ENCODE data around the gene GSDME.

Gene GSDME

GRCh38 chr7:24707988-24708615 lies 49.2 kb downstream of the GSDME start (continued):
- TF ChIP-seq ZBTB17 (tag by site-specific recombination; IDR thresholded peaks at IDR 0.05) (no peak), ZBTB6 (tag by site-specific recombination; IDR thresholded peaks at IDR 0.05) (no peak), ZNF692 (tag by site-specific recombination; IDR thresholded peaks at IDR 0.05) (no peak), KLF7 (tag by site-specific recombination; IDR thresholded peaks at IDR 0.05; ENCODE audit: borderline replicate concordance) (no peak), TCF7L2 (IDR thresholded peaks at IDR 0.05; ENCODE audit: borderline replicate concordance, low read depth, low read length) (no peak), ZNF175 (tag by site-specific recombination; IDR thresholded peaks at IDR 0.05) (no peak)

GRCh38 chr7:24706211-24707170 lies 50.8 kb downstream of the GSDME start:
- H3K9me3 ChIP-seq (ENCODE audit: control insufficient read depth, insufficient read depth, low read depth, low read length) = no peaks in the 10 kb centered on the region
- peaks cover 0 to 4% of the 10 kb centered on the region in 2 experiments; a peak in 1 of 3 replicates for H3K36me3 ChIP-seq (ENCODE audit: control insufficient read depth in 2 of 2, insufficient read depth in 1 of 2, low read length in 2 of 2)
- H3K4me3 ChIP-seq (ENCODE audit: low read depth, low read length) = no peak overlapping the region
- CTCF ChIA-PET = interaction anchor here (0.6 to 1.5 kb wide), 2 partner anchors 18 to 63 kb away, joined by 3 read pairs; no protein-coding TSS in a partner anchor
- H3K4me1 ChIP-seq (ENCODE audit: control insufficient read depth, insufficient read depth, low read length) = peaks cover 1% of the 10 kb centered on the region
- TF ChIP-seq ZNF404 (tag by site-specific recombination; IDR thresholded peaks at IDR 0.05) (no peak), ZNF660 (tag by site-specific recombination; IDR thresholded peaks at IDR 0.05) (no peak)
- POLR2A ChIA-PET = no interaction called here
- no peak overlapping the region for H3K27ac ChIP-seq (ENCODE audit: extremely low read depth, low read depth, low read length)

- peaks cover 4% of the 10 kb centered on the region for H3K4me1 ChIP-seq (ENCODE audit: control insufficient read depth, insufficient read depth, low read length)
- no peak overlapping the region for H3K4me3 ChIP-seq (ENCODE audit: low read depth, low read length)
- ChIA-PET POLR2A (no interaction called here), CTCF (interaction anchor here (1.5 kb wide), 1 partner anchor 64 kb away, joined by 3 read pairs; no protein-coding TSS in a partner anchor)
- H3K27ac ChIP-seq (ENCODE audit: extremely low read depth, low read depth, low read length) = no peak overlapping the region
- no peak for TF ChIP-seq ELK4 (IDR thresholded peaks at IDR 0.05; ENCODE audit: borderline replicate concordance, low read depth, low read length)
- TF ChIP-seq SP3 (tag by site-specific recombination; IDR thresholded peaks at IDR 0.05) = no peak
- TF ChIP-seq PRDM10 (tag by site-specific recombination; IDR thresholded peaks at IDR 0.05) = no peak
- no peak for TF ChIP-seq ZNF692 (tag by site-specific recombination; IDR thresholded peaks at IDR 0.05)
- peaks cover 0 to 4% of the 10 kb centered on the region in 2 experiments; a peak in 1 of 3 replicates for H3K36me3 ChIP-seq (ENCODE audit: control insufficient read depth in 2 of 2, insufficient read depth in 1 of 2, low read length in 2 of 2)
- H3K9me3 ChIP-seq (ENCODE audit: control insufficient read depth, insufficient read depth, low read depth, low read length) = no peaks in the 10 kb centered on the region
These were observed 51.8 kb downstream of the GSDME start for GRCh38 chr7:24705461-24705954.

Data from HEK293 (cell line).